Vagina (tissue), 2 donors: ENCODE data around the gene IQSEC1. TPM values are rescaled to one million over a fixed set of nuclear protein-coding genes. Genes with fewer than 3 reads are reported as not detected.

Experiments
- DNase-seq, 2 donors: peaks; one replicate each; pipeline ENCODE4 v3.0.0-alpha.2; 2017; ENCODE audit errors: extremely low spot score in 2 of 2
- H3K27ac ChIP-seq: fragments of 200-600 bp; sonication (generic); one replicate; pipeline ENCODE4 v1.5.1; 2019
- H3K27me3 ChIP-seq: fragments of 200-600 bp; sonication (generic); one replicate; pipeline ENCODE4 v1.5.1; 2019
- H3K36me3 ChIP-seq, 2 donors: fragments of 200-600 bp; sonication (generic); one replicate each; pipeline ENCODE4 v1.5.1; 2017 to 2019
- H3K4me1 ChIP-seq: fragments of 200-600 bp; sonication (generic); one replicate; pipeline ENCODE4 v1.5.1; 2019
- H3K4me3 ChIP-seq, 2 donors: fragments of 200-600 bp; sonication (generic); 1 replicate in 1 of 2; 2 replicates in 1 of 2; pipeline ENCODE4 v1.5.1; 2016 to 2019
- H3K9me3 ChIP-seq: fragments of 200-600 bp; sonication (generic); one replicate; pipeline ENCODE4 v1.5.1; 2019
- CTCF ChIP-seq, 3 experiments: fragments of 450-650 bp in 2 of 3; fragments of 200-600 bp in 1 of 3; sonication (generic) in 1 of 3; IDR thresholded peaks; one replicate each; pipeline ENCODE4 v1.5.1; 2017 to 2019; ENCODE audit warnings: antibody characterized with exemption in 3 of 3, mild to moderate bottlenecking in 2 of 3, moderate library complexity in 2 of 3
- POLR2A ChIP-seq, 2 donors: fragments of 450-650 bp; IDR thresholded peaks; one replicate each; pipeline ENCODE4 v1.6.1; 2017; ENCODE audit warnings: antibody characterized with exemption in 2 of 2, mild to moderate bottlenecking in 2 of 2, moderate library complexity in 2 of 2
- POLR2AphosphoS5 ChIP-seq, 2 donors: sonication (generic); formaldehyde crosslinking; IDR thresholded peaks; one replicate each; pipeline ENCODE4 v1.9.0; 2017; ENCODE audit warnings: antibody characterized with exemption in 2 of 2, mild to moderate bottlenecking in 2 of 2, low read depth in 1 of 2; ENCODE audit not compliant: insufficient read depth in 1 of 2
- intact Hi-C: fragments of 100-400 bp; cut with DNase I; formaldehyde crosslinking; loops from one replicate; pipeline ENCODE4 v1.15.1; 2023
- total RNA-seq: library from RNA; depleted of rRNA; stranded (reverse); fragments of >200 nt; gene quantifications from one replicate; pipeline ENCODE4 v1.2.3, GENCODE V29; 2016

The IQSEC1 gene
- total RNA-seq, 1 donor from 2014 or later, result 34.9 TPM

- no peak overlapping the region for H3K27ac ChIP-seq
- no peaks in the 10 kb centered on the region for H3K4me1 ChIP-seq
- H3K27me3 ChIP-seq, result no peaks in the 10 kb centered on the region
- no peaks in the 10 kb centered on the region for H3K9me3 ChIP-seq
- H3K4me3 ChIP-seq, result no peak overlapping the region
- no peak for TF ChIP-seq POLR2AphosphoS5 (IDR thresholded peaks at IDR 0.05; ENCODE audit: insufficient read depth in 1 of 2, low read depth in 1 of 2)
- TF ChIP-seq CTCF (IDR thresholded peaks at IDR 0.05), result no peak
- TF ChIP-seq POLR2A (IDR thresholded peaks at IDR 0.05), result no peak
- H3K36me3 ChIP-seq, result no peaks in the 10 kb centered on the region
- DNase-seq, result no peak
- intact Hi-C loops, result no loop called here
These were observed 19.8 kb downstream of the IQSEC1 start for GRCh38 chr3:13053420-13053819.

GRCh38 chr3:13052191-13052820 is 20.9 kb downstream of the IQSEC1 start:
- no peak for TF ChIP-seq POLR2A (IDR thresholded peaks at IDR 0.05)
- no peak for TF ChIP-seq POLR2AphosphoS5 (IDR thresholded peaks at IDR 0.05; ENCODE audit: insufficient read depth in 1 of 2, low read depth in 1 of 2)
- H3K4me1 ChIP-seq, result no peaks in the 10 kb centered on the region
- H3K27ac ChIP-seq, result no peak overlapping the region
- no peak for DNase-seq
- no peaks in the 10 kb centered on the region for H3K9me3 ChIP-seq
- H3K27me3 ChIP-seq, result no peaks in the 10 kb centered on the region
- intact Hi-C loops, result no loop called here
- H3K36me3 ChIP-seq, result no peaks in the 10 kb centered on the region
- H3K4me3 ChIP-seq, result no peak overlapping the region

GRCh38 chr3:13051581-13051980 is 21.6 kb downstream of the IQSEC1 start:
- no peak overlapping the region for H3K27ac ChIP-seq
- H3K4me1 ChIP-seq, result no peaks in the 10 kb centered on the region
- no peaks in the 10 kb centered on the region for H3K9me3 ChIP-seq
- H3K36me3 ChIP-seq, result no peaks in the 10 kb centered on the region
- H3K27me3 ChIP-seq, result no peaks in the 10 kb centered on the region
- no peak overlapping the region for H3K4me3 ChIP-seq
- TF ChIP-seq CTCF (IDR thresholded peaks at IDR 0.05) (no peak), POLR2A (IDR thresholded peaks at IDR 0.05) (no peak), POLR2AphosphoS5 (IDR thresholded peaks at IDR 0.05; ENCODE audit: insufficient read depth in 1 of 2, low read depth in 1 of 2) (no peak)
- intact Hi-C loops, result no loop called here
- no peak for DNase-seq

GRCh38 chr3:13051066-13051465 is 22.2 kb downstream of the IQSEC1 start:
- no peaks in the 10 kb centered on the region for H3K9me3 ChIP-seq
- H3K4me1 ChIP-seq, result no peaks in the 10 kb centered on the region
- DNase-seq, result no peak
- intact Hi-C loops, result no loop called here
- no peaks in the 10 kb centered on the region for H3K27me3 ChIP-seq
- TF ChIP-seq POLR2A (IDR thresholded peaks at IDR 0.05), result no peak
- no peak for TF ChIP-seq POLR2AphosphoS5 (IDR thresholded peaks at IDR 0.05; ENCODE audit: insufficient read depth in 1 of 2, low read depth in 1 of 2)
- no peak for TF ChIP-seq CTCF (IDR thresholded peaks at IDR 0.05)
- H3K27ac ChIP-seq, result no peak overlapping the region
- H3K4me3 ChIP-seq, result no peak overlapping the region
- H3K36me3 ChIP-seq, result no peaks in the 10 kb centered on the region

- Histone ChIP-seq H3K36me3 (no peaks in the 10 kb centered on the region), H3K4me1 (no peaks in the 10 kb centered on the region), H3K27me3 (no peaks in the 10 kb centered on the region), H3K4me3 (no peak overlapping the region), H3K27ac (no peak overlapping the region), H3K9me3 (no peaks in the 10 kb centered on the region)
- intact Hi-C loops, result no loop called here
- TF ChIP-seq CTCF (IDR thresholded peaks at IDR 0.05), result no peak
- DNase-seq, result no peak
These were observed 22.8 kb downstream of the IQSEC1 start for GRCh38 chr3:13050446-13050845.
